A549 (cell line): ENCODE data around the gene WNT8A.

Experiments
- CTCF ChIP-seq: fragments of >200 bp; sonication (Bioruptor Twin); formaldehyde crosslinking; IDR thresholded peaks from 3 replicates; pipeline ENCODE4 v1.5.1; 2016
- E2F6 ChIP-seq: IDR thresholded peaks from 2 replicates; pipeline ENCODE4 v1.6.1; 2012; ENCODE audit warnings: low read depth, borderline replicate concordance
- HOXA7 ChIP-seq: fragments of 250-450 bp; sonication (Bioruptor Pico); IDR thresholded peaks from 2 replicates; pipeline ENCODE4 v1.5.0; 2020; ENCODE audit warnings: mild to moderate bottlenecking, moderate library complexity
- POLR2A ChIP-seq: IDR thresholded peaks from 2 replicates; pipeline ENCODE4 v1.6.1; 2012; ENCODE audit warnings: mild to moderate bottlenecking, low read length
- RAD21 ChIP-seq, 2 experiments: fragments of >200 bp in 1 of 2; sonication (Bioruptor Twin) in 1 of 2; formaldehyde crosslinking in 1 of 2; IDR thresholded peaks in 1 of 2; conservative IDR thresholded peaks in 1 of 2; 2 replicates in 1 of 2; 3 replicates in 1 of 2; pipeline ENCODE4 v1.6.1; 2012 to 2018; ENCODE audit warnings: inconsistent platforms in 1 of 2
- REST ChIP-seq: fragments of 200-600 bp; sonication (generic); IDR thresholded peaks from 2 replicates; pipeline ENCODE4 v1.6.1; 2016; ENCODE audit warnings: antibody characterized with exemption, mild to moderate bottlenecking, moderate library complexity
- RNF2 ChIP-seq: fragments of 200-600 bp; sonication (generic); IDR thresholded peaks from 2 replicates; pipeline ENCODE4 v1.6.1; 2016; ENCODE audit warnings: low read depth, mild to moderate bottlenecking, antibody characterized with exemption, moderate library complexity, borderline replicate concordance

GRCh38 chr5:138082033-138082432, 1.8 kb upstream of the WNT8A start:
- TF ChIP-seq HOXA7 (CRISPR knock-in tag) (no peak), CTCF (no peak), E2F6 (no peak), RAD21 (conservative IDR thresholded peaks at IDR 0.05 in 1 of 2, IDR thresholded peaks at IDR 0.05 in 1 of 2) (no peak), POLR2A (no peak), RNF2 (no peak), REST (no peak)
